ENCODE results near the gene LRIF1.

Gene LRIF1

GRCh38 chr1:110964455-110964903, 757 bp upstream of the LRIF1 start:
- H3K4me3 ChIP-seq (ENCODE audit: low read length): peak overlapping the region; percentile 72
- no peaks in the 10 kb centered on the region for H3K36me3 ChIP-seq (ENCODE audit: control insufficient read depth, insufficient read depth, low read length)
- H3K27ac ChIP-seq (ENCODE audit: low read depth, low read length): peak overlapping the region; percentile 86
- H3K4me1 ChIP-seq (ENCODE audit: control insufficient read depth, insufficient read depth, low read length): no peaks in the 10 kb centered on the region
- H3K27me3 ChIP-seq (ENCODE audit: control insufficient read depth, insufficient read depth, low read length): peaks cover 3% of the 10 kb centered on the region
- H3K9ac ChIP-seq (ENCODE audit: low read length): peak overlapping the region; percentile 30

- Histone ChIP-seq H3K27ac (ENCODE audit: low read depth, low read length) (peak overlapping the region; percentile 86), H3K27me3 (ENCODE audit: control insufficient read depth, insufficient read depth, low read length) (no peaks in the 10 kb centered on the region), H3K9ac (ENCODE audit: low read length) (peak overlapping the region; percentile 79), H3K36me3 (ENCODE audit: control insufficient read depth, insufficient read depth, low read length) (no peaks in the 10 kb centered on the region), H3K4me3 (ENCODE audit: low read length) (peak overlapping the region; percentile 72), H3K4me1 (ENCODE audit: control insufficient read depth, insufficient read depth, low read length) (no peaks in the 10 kb centered on the region)
Measured at GRCh38 chr1:110962892-110963690, 631 bp downstream of the LRIF1 start.

- H3K4me3 ChIP-seq (ENCODE audit: low read length): no peak overlapping the region
- H3K27ac ChIP-seq (ENCODE audit: low read depth, low read length): no peak overlapping the region
- no peaks in the 10 kb centered on the region for H3K27me3 ChIP-seq (ENCODE audit: control insufficient read depth, insufficient read depth, low read length)
Measured at GRCh38 chr1:110961902-110962301, 1.8 kb downstream of the LRIF1 start.

GRCh38 chr1:110960777-110961420, 2.8 kb downstream of the LRIF1 start:
- no peak overlapping the region for H3K27ac ChIP-seq (ENCODE audit: low read depth, low read length)
- no peaks in the 10 kb centered on the region for H3K36me3 ChIP-seq (ENCODE audit: control insufficient read depth, insufficient read depth, low read length)
- H3K4me3 ChIP-seq (ENCODE audit: low read length): no peak overlapping the region
- no peak overlapping the region for H3K9ac ChIP-seq (ENCODE audit: low read length)
- no peaks in the 10 kb centered on the region for H3K27me3 ChIP-seq (ENCODE audit: control insufficient read depth, insufficient read depth, low read length)
- no peaks in the 10 kb centered on the region for H3K4me1 ChIP-seq (ENCODE audit: control insufficient read depth, insufficient read depth, low read length)

More at GRCh38 chr1:110961902-110962301, 1.8 kb downstream of the LRIF1 start:
- Histone ChIP-seq H3K9ac (ENCODE audit: low read length) (no peak overlapping the region), H3K4me1 (ENCODE audit: control insufficient read depth, insufficient read depth, low read length) (no peaks in the 10 kb centered on the region), H3K36me3 (ENCODE audit: control insufficient read depth, insufficient read depth, low read length) (no peaks in the 10 kb centered on the region)

- Histone ChIP-seq H3K9ac (ENCODE audit: low read length) (no peak overlapping the region), H3K36me3 (ENCODE audit: control insufficient read depth, insufficient read depth, low read length) (peaks cover 3% of the 10 kb centered on the region), H3K4me1 (ENCODE audit: control insufficient read depth, insufficient read depth, low read length) (no peaks in the 10 kb centered on the region), H3K4me3 (ENCODE audit: low read length) (no peak overlapping the region), H3K27ac (ENCODE audit: low read depth, low read length) (no peak overlapping the region), H3K27me3 (ENCODE audit: control insufficient read depth, insufficient read depth, low read length) (no peaks in the 10 kb centered on the region)
Measured at GRCh38 chr1:110957798-110958197, 5.9 kb downstream of the LRIF1 start.

- H3K9ac ChIP-seq (ENCODE audit: low read length): no peak overlapping the region
- H3K4me1 ChIP-seq (ENCODE audit: control insufficient read depth, insufficient read depth, low read length): no peaks in the 10 kb centered on the region
- no peaks in the 10 kb centered on the region for H3K27me3 ChIP-seq (ENCODE audit: control insufficient read depth, insufficient read depth, low read length)
Measured at GRCh38 chr1:110956586-110956985, 7.1 kb downstream of the LRIF1 start.

GRCh38 chr1:110953031-110953430, 10.7 kb downstream of the LRIF1 start:
- Histone ChIP-seq H3K4me3 (ENCODE audit: low read length) (no peak overlapping the region), H3K4me1 (ENCODE audit: control insufficient read depth, insufficient read depth, low read length) (no peaks in the 10 kb centered on the region), H3K27ac (ENCODE audit: low read depth, low read length) (no peak overlapping the region), H3K9ac (ENCODE audit: low read length) (no peak overlapping the region), H3K36me3 (ENCODE audit: control insufficient read depth, insufficient read depth, low read length) (peaks cover 5% of the 10 kb centered on the region), H3K27me3 (ENCODE audit: control insufficient read depth, insufficient read depth, low read length) (no peaks in the 10 kb centered on the region)

More at GRCh38 chr1:110956586-110956985, 7.1 kb downstream of the LRIF1 start:
- no peak overlapping the region for H3K27ac ChIP-seq (ENCODE audit: low read depth, low read length)
- H3K4me3 ChIP-seq (ENCODE audit: low read length): no peak overlapping the region
- peaks cover 3% of the 10 kb centered on the region for H3K36me3 ChIP-seq (ENCODE audit: control insufficient read depth, insufficient read depth, low read length)

- no peaks in the 10 kb centered on the region for H3K4me1 ChIP-seq (ENCODE audit: control insufficient read depth, insufficient read depth, low read length)
- H3K27ac ChIP-seq (ENCODE audit: low read depth, low read length): no peak overlapping the region
- H3K4me3 ChIP-seq (ENCODE audit: low read length): no peak overlapping the region
- H3K9ac ChIP-seq (ENCODE audit: low read length): no peak overlapping the region
- no peaks in the 10 kb centered on the region for H3K27me3 ChIP-seq (ENCODE audit: control insufficient read depth, insufficient read depth, low read length)
- H3K36me3 ChIP-seq (ENCODE audit: control insufficient read depth, insufficient read depth, low read length): peaks cover 5% of the 10 kb centered on the region
Measured at GRCh38 chr1:110952031-110952430, 11.7 kb downstream of the LRIF1 start.

- Histone ChIP-seq H3K27ac (ENCODE audit: low read depth, low read length) (no peak overlapping the region), H3K9ac (ENCODE audit: low read length) (no peak overlapping the region), H3K4me1 (ENCODE audit: control insufficient read depth, insufficient read depth, low read length) (no peaks in the 10 kb centered on the region), H3K36me3 (ENCODE audit: control insufficient read depth, insufficient read depth, low read length) (peaks cover 5% of the 10 kb centered on the region), H3K4me3 (ENCODE audit: low read length) (no peak overlapping the region), H3K27me3 (ENCODE audit: control insufficient read depth, insufficient read depth, low read length) (no peaks in the 10 kb centered on the region)
Measured at GRCh38 chr1:110951161-110951560, 12.6 kb downstream of the LRIF1 start.

- no peak overlapping the region for H3K4me3 ChIP-seq (ENCODE audit: low read length)
Measured at GRCh38 chr1:110948038-110948810, 15.5 kb downstream of the LRIF1 start.

GRCh38 chr1:110945626-110946025, 18.1 kb downstream of the LRIF1 start:
- H3K36me3 ChIP-seq (ENCODE audit: control insufficient read depth, insufficient read depth, low read length): peaks cover 3% of the 10 kb centered on the region
- no peak overlapping the region for H3K9ac ChIP-seq (ENCODE audit: low read length)
- no peak overlapping the region for H3K27ac ChIP-seq (ENCODE audit: low read depth, low read length)
- H3K4me1 ChIP-seq (ENCODE audit: control insufficient read depth, insufficient read depth, low read length): no peaks in the 10 kb centered on the region
- no peak overlapping the region for H3K4me3 ChIP-seq (ENCODE audit: low read length)
- no peaks in the 10 kb centered on the region for H3K27me3 ChIP-seq (ENCODE audit: control insufficient read depth, insufficient read depth, low read length)

More at GRCh38 chr1:110948038-110948810, 15.5 kb downstream of the LRIF1 start:
- Histone ChIP-seq H3K9ac (ENCODE audit: low read length) (no peak overlapping the region), H3K36me3 (ENCODE audit: control insufficient read depth, insufficient read depth, low read length) (peaks cover 5% of the 10 kb centered on the region), H3K4me1 (ENCODE audit: control insufficient read depth, insufficient read depth, low read length) (no peaks in the 10 kb centered on the region), H3K27ac (ENCODE audit: low read depth, low read length) (no peak overlapping the region), H3K27me3 (ENCODE audit: control insufficient read depth, insufficient read depth, low read length) (no peaks in the 10 kb centered on the region)

GRCh38 chr1:110944806-110945205, 18.9 kb downstream of the LRIF1 start:
- no peaks in the 10 kb centered on the region for H3K27me3 ChIP-seq (ENCODE audit: control insufficient read depth, insufficient read depth, low read length)
- no peak overlapping the region for H3K27ac ChIP-seq (ENCODE audit: low read depth, low read length)
- no peak overlapping the region for H3K4me3 ChIP-seq (ENCODE audit: low read length)
- H3K36me3 ChIP-seq (ENCODE audit: control insufficient read depth, insufficient read depth, low read length): peaks cover 2% of the 10 kb centered on the region
- H3K4me1 ChIP-seq (ENCODE audit: control insufficient read depth, insufficient read depth, low read length): no peaks in the 10 kb centered on the region
- no peak overlapping the region for H3K9ac ChIP-seq (ENCODE audit: low read length)
